Measurements from ENCODE around the gene PDS5A. TPM values are rescaled to one million over a fixed set of nuclear protein-coding genes. Genes with fewer than 3 reads are reported as not detected.

PDS5A gene
- total and polyA plus RNA-seq, 2 donors (not counting 3 experiments of a cell fraction or from before 2014, with no cell fraction given), result 17.5 to 80.8 TPM

DNA sequence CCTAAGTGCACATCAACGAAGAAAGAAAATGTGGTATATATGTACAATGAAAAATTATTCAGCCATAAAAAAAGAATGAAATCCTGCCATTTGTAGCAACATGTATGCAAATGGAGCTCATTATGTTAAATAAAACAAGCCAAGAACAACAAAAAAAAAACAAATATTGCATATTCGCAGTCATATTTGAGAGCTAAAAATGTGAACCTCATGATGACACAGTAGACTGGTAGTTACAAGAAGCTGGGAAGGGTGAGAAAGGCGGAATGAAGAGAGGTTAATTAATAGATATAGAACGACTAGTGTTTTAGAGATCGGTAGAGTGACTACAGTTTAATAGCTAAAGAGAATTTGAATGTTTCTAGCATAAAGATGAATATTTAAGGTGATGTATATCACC lies 89.2 kb downstream of the PDS5A start:
- POLR2A ChIA-PET, result no interaction called here
- intact Hi-C loops (cut with micrococcal nuclease) (loop anchor here (5.0 kb wide), 1 partner anchor 191 kb away; the partner anchor contains the start of gene UBE2K), dilution Hi-C loops (cut with MboI; ENCODE audit: extremely low pct_ligation_motif_present, low sequenced_read_pairs) (no loop called here)
- H3K9me1 ChIP-seq (replicated peaks; ENCODE audit: control insufficient read depth, extremely low read depth, insufficient read depth, low read length), result no peaks in the 10 kb centered on the region
- H3K27me3 ChIP-seq (ENCODE audit: control insufficient read depth in 2 of 2, insufficient read depth in 2 of 2, low read length in 2 of 2), result no peaks in the 10 kb centered on the region
- TF ChIP-seq, protein P1, sequence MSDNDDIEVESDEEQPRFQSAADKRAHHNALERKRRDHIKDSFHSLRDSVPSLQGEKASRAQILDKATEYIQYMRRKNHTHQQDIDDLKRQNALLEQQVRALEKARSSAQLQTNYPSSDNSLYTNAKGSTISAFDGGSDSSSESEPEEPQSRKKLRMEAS (IDR thresholded peaks at IDR 0.05; ENCODE audit: insufficient read depth, insufficient read length), result no peak
- no peak for TF ChIP-seq MYC (IDR thresholded peaks at IDR 0.05; ENCODE audit: low read depth, low read length)
- no peak for TF ChIP-seq POLR2A (IDR thresholded peaks at IDR 0.05; ENCODE audit: low read depth, low read length)
- TF ChIP-seq, protein P2, sequence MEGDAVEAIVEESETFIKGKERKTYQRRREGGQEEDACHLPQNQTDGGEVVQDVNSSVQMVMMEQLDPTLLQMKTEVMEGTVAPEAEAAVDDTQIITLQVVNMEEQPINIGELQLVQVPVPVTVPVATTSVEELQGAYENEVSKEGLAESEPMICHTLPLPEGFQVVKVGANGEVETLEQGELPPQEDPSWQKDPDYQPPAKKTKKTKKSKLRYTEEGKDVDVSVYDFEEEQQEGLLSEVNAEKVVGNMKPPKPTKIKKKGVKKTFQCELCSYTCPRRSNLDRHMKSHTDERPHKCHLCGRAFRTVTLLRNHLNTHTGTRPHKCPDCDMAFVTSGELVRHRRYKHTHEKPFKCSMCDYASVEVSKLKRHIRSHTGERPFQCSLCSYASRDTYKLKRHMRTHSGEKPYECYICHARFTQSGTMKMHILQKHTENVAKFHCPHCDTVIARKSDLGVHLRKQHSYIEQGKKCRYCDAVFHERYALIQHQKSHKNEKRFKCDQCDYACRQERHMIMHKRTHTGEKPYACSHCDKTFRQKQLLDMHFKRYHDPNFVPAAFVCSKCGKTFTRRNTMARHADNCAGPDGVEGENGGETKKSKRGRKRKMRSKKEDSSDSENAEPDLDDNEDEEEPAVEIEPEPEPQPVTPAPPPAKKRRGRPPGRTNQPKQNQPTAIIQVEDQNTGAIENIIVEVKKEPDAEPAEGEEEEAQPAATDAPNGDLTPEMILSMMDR (IDR thresholded peaks at IDR 0.05; ENCODE audit: extremely low read depth in 1 of 2, insufficient read depth in 1 of 2, low read depth in 1 of 2, low read length in 2 of 2), result no peak
- TF ChIP-seq FOS (IDR thresholded peaks at IDR 0.05; ENCODE audit: borderline replicate concordance, insufficient read depth, low read length), result no peak
- TF ChIP-seq JUN (IDR thresholded peaks at IDR 0.05; ENCODE audit: borderline replicate concordance, insufficient read depth, insufficient read length, low read depth), result no peak
- no peak overlapping the region for H3K9ac ChIP-seq (replicated peaks; ENCODE audit: extremely low read depth, insufficient read depth, low read length)
- no peaks in the 10 kb centered on the region for H4K20me1 ChIP-seq (replicated peaks; ENCODE audit: control insufficient read depth, extremely low read depth, insufficient read depth, low read length)
- no peak for FAIRE-seq
- H2AFZ ChIP-seq (ENCODE audit: low read depth, low read length), result no peak overlapping the region
- H3K9me3 ChIP-seq (replicated peaks; ENCODE audit: control insufficient read depth, insufficient read depth, low read length), result no peaks in the 10 kb centered on the region
- DNase-seq (ENCODE audit: low read depth, low spot score), result no peak
- CTCF ChIA-PET, result interaction anchor here (0.7 to 1.8 kb wide), 4 partner anchors 9 to 36 kb away, joined by 3 to 7 read pairs (median 4); no protein-coding TSS in a partner anchor
- H3K79me2 ChIP-seq (ENCODE audit: control insufficient read depth, insufficient read depth, low read length), result no peaks in the 10 kb centered on the region
- H3K4me1 ChIP-seq (ENCODE audit: control insufficient read depth, extremely low read depth, insufficient read depth, low read length), result no peaks in the 10 kb centered on the region
- peaks cover 9 to 12% of the 10 kb centered on the region in 2 experiments for H3K36me3 ChIP-seq (ENCODE audit: control insufficient read depth in 2 of 2, extremely low read depth in 1 of 2, insufficient read depth in 2 of 2, low read length in 2 of 2)
- H3K27ac ChIP-seq (ENCODE audit: insufficient read depth, low read depth, low read length), result no peak overlapping the region
- H3K4me3 ChIP-seq (replicated peaks in 1 of 3; ENCODE audit: insufficient read depth in 1 of 3, low read depth in 1 of 3, low read length in 3 of 3), result no peak overlapping the region
- H3K4me2 ChIP-seq (ENCODE audit: insufficient read depth, low read length), result no peak overlapping the region
- no TSS peak for BruUV-seq (replicated peaks)
